ENCODE results near the gene CASKIN2. TPM values are rescaled to one million over a fixed set of nuclear protein-coding genes. Genes with fewer than 3 reads are reported as not detected.

CASKIN2 gene
- total RNA-seq, 1 donor from 2014 or later = 2.2 TPM

DNA sequence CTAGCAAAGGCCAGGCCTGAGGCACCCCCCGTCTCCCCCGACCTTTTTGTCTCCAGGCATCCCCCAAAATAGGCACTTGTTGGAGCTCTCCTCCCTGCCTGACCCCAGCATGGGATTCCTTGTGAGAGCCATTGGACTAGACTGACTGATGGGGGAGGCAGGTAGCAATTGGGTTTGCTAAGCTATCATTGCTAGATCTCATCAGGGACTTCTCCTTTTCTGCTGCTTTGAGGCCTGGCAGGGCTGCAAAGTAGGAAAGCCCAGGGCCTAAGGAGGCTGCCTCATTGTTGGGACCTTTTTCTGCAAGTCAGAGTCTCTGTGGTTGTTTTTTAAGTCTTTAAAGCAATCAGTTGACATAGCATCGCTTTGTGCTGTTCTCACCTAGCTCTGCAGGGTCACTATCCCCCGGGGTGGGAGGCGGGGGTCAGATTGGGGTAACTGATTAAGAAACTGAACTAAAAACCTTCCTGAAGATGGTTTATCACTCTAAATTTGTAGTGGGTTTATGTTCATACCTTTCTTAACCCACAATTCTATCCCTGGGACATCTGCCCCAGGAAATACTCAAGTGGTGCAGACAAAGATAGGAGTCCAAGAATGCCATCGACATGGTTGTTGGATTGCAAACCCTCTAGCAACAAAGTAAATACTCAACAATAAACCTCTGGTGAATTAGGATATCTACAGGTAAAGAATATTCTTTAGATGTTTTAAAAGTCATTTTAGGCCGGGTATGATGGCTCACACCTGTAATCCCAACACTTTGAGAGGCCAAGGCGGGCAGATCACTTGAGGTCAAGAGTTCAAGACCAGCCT lies 38.2 kb upstream of the CASKIN2 start:
- Mint-ChIP-seq H3K4me3 (ENCODE audit: low read depth) (no peak overlapping the region), H3K4me1 (ENCODE audit: low read depth) (no peaks in the 10 kb centered on the region), H3K36me3 (ENCODE audit: low read depth) (no peaks in the 10 kb centered on the region), H3K9me3 (no peaks in the 10 kb centered on the region), H3K27ac (no peak overlapping the region), H3K27me3 (ENCODE audit: low read depth) (no peaks in the 10 kb centered on the region)
- DNase-seq (ENCODE audit: low spot score) = no peak
- intact Hi-C loops (cut with micrococcal nuclease) = no loop called here

DNA sequence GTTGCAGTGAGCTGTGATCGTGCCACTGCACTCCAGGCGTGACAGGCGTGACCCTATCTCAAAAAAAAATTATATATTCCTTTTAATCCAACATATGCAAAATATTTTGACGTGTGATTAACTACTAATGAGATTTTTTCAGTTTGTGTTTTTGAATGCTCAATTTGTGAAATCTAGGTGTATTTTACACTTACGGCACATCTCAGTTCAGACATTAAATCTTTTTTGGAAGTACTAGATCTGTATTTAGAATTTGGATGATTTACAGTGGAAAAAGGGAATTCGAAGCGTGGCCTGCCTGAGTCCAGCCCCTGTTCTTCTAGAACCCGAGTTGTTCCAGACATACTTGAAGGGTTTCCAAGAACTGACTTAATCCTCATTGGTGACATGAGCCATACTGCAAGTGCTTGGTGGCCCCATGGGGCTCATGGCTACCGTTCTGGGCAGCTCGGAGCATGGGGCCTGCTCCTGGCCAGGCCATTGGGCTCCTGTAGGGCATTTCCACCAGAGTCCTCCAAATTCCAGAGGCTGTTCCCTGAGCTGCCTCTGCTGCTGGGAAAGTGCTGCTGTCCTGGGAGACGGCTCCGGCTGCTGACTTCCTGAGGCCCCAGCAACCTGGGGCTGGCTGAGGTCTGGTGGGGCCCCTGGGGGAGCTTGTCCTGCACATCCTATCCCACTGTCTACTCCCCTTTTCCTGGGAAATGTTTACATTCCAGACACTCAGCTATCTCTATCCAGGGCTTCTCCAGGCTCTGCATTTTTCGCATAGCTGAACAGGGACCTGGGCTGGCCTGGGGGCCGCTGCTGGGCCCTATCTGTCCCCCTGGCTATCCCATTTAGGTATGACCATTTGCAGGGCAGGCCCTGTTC lies 37.3 kb upstream of the CASKIN2 start:
- Mint-ChIP-seq H3K4me1 (ENCODE audit: low read depth) (no peaks in the 10 kb centered on the region), H3K27me3 (ENCODE audit: low read depth) (no peaks in the 10 kb centered on the region), H3K36me3 (ENCODE audit: low read depth) (no peaks in the 10 kb centered on the region), H3K27ac (no peak overlapping the region), H3K4me3 (ENCODE audit: low read depth) (no peak overlapping the region), H3K9me3 (no peaks in the 10 kb centered on the region)
- intact Hi-C loops (cut with micrococcal nuclease) = no loop called here
- no peak for DNase-seq (ENCODE audit: low spot score)

DNA sequence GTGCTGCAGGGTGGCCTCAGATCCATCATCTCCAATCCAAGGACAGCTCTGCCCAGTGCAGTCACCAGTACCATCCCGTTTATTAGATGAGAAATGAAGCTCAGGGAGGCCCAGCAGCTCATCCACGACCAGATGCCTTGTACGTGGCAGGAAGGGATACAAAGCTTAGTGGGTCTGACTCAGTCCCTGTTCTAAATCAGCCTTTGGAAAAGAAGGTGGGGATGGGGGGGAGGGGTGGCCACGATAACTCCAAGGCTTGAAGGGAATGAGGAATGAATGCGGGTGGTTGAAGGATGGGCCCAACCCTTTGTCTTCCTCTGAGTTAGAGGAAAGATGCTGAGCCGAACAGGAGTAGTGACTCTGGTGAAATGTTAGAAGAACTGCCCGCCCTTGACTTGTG lies 35.9 kb upstream of the CASKIN2 start:
- H3K4me1 Mint-ChIP-seq (ENCODE audit: low read depth) = no peaks in the 10 kb centered on the region
- intact Hi-C loops (cut with micrococcal nuclease) = no loop called here
- no peaks in the 10 kb centered on the region for H3K36me3 Mint-ChIP-seq (ENCODE audit: low read depth)
- H3K27me3 Mint-ChIP-seq (ENCODE audit: low read depth) = no peaks in the 10 kb centered on the region
- H3K9me3 Mint-ChIP-seq = no peaks in the 10 kb centered on the region
- no peak for DNase-seq (ENCODE audit: low spot score)
- no peak overlapping the region for H3K4me3 Mint-ChIP-seq (ENCODE audit: low read depth)
- no peak overlapping the region for H3K27ac Mint-ChIP-seq

DNA sequence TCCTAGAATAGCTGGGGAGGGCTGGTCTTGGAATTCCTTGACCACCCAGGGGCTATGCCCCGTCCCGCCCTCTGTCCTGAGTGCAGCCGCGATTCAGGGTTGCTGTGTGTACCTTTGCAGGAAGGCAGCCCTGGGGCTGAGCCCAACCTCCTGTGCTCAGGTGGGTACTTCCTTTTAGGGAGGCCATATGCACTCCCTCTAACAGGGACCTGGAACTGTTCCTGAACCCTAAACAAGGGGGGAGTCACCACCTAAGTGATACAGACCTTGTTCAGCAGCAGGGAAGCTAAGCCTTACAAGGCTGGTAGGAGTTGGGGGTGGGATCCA lies 34.8 kb upstream of the CASKIN2 start:
- H3K4me3 Mint-ChIP-seq (ENCODE audit: low read depth) = no peak overlapping the region
- H3K9me3 Mint-ChIP-seq = no peaks in the 10 kb centered on the region
- no peak for DNase-seq (ENCODE audit: low spot score)
- no peak overlapping the region for H3K27ac Mint-ChIP-seq
- H3K4me1 Mint-ChIP-seq (ENCODE audit: low read depth) = no peaks in the 10 kb centered on the region
- no peaks in the 10 kb centered on the region for H3K36me3 Mint-ChIP-seq (ENCODE audit: low read depth)
- intact Hi-C loops (cut with micrococcal nuclease) = no loop called here
- no peaks in the 10 kb centered on the region for H3K27me3 Mint-ChIP-seq (ENCODE audit: low read depth)

DNA sequence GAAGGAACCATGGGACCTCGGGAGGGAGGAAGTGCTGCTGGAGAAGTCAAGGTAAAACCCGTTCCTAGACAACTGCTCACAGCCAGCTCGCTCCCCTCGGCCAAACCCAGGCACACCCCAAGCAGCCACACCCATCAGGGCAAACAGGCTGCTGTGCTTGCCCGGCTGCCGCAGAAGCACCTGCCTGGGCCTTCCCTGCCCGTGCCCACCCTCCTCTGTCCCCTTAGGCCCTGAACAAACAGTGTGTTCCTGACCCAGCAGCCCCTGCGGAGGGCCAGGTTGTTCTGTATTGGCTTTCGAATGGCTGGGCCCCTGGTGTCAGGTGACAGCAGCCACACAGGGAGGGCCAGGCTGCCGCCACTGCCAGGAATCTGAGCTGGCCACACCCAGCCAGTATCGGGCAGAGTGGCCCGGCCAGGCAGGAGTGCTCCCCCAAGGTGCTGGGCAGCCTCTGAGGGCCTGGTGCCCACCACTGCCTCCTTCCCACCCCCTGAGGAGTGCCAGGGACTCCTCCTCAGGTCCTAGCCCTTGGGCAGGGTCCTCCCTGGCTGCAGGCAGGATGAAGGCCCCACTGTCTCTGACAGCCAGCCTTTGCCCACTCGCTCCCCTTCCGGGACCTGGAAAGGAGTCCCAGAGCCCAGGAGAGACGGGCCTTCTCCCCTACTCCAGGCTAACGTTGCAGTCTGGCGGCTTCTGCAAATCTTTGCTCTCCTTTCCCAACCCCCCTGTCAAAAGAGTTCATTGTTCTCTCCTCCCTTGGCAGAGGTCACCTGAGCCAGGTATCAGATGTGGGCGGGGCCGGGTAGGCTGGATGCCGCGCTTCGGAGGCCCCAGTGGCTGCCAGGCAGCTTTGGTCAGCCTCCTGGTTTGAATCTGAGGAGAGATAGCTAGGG lies 34.2 kb upstream of the CASKIN2 start:
- Mint-ChIP-seq H3K9me3 (no peaks in the 10 kb centered on the region), H3K27ac (no peak overlapping the region), H3K36me3 (ENCODE audit: low read depth) (no peaks in the 10 kb centered on the region), H3K4me3 (ENCODE audit: low read depth) (no peak overlapping the region), H3K27me3 (ENCODE audit: low read depth) (no peaks in the 10 kb centered on the region), H3K4me1 (ENCODE audit: low read depth) (no peaks in the 10 kb centered on the region)
- DNase-seq (ENCODE audit: low spot score) = no peak
- intact Hi-C loops (cut with micrococcal nuclease) = no loop called here

DNA sequence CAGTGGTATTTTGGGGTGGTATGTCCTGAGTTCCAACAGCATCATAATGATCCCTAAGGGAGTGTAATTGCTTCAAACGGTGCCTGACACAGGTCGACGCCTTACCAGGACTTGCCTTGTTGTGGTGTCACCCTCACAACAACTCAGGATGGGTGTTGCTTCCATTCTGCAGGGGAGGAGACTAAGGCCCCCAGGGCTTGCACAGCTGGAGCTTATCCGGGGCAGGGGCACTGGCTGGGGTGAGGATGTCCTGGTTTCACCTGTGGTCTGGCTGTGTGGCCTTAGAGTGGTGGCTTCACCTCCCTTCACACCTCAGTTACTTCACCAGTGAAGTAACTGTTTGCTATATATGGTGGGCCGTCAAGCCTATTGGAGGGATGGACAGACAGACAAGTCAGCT lies 33.5 kb upstream of the CASKIN2 start:
- Mint-ChIP-seq H3K4me1 (ENCODE audit: low read depth) (no peaks in the 10 kb centered on the region), H3K27ac (no peak overlapping the region), H3K4me3 (ENCODE audit: low read depth) (no peak overlapping the region), H3K27me3 (ENCODE audit: low read depth) (no peaks in the 10 kb centered on the region), H3K9me3 (no peaks in the 10 kb centered on the region), H3K36me3 (ENCODE audit: low read depth) (no peaks in the 10 kb centered on the region)
- intact Hi-C loops (cut with micrococcal nuclease) = no loop called here
- no peak for DNase-seq (ENCODE audit: low spot score)

DNA sequence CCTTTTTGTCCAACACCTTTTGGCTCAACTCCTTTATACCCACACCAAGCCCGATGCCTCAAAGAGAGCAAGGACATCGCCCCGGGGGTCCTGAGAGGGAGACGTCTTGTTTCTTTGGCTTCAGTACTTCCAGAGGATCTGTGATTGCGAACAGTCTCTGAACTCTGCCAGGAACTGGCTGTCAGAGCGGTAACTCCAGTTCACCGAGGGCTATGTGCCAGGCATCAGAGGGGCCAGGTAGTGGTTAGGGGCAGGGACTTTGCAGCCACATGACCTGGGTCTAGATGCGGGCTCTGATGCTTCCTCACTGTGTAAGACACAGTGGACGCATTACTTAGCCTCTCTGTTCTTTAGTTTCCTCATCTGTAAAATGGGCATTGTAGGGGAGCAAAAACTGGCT lies 31.8 kb upstream of the CASKIN2 start:
- Mint-ChIP-seq H3K36me3 (ENCODE audit: low read depth) (no peaks in the 10 kb centered on the region), H3K27ac (no peak overlapping the region), H3K4me1 (ENCODE audit: low read depth) (no peaks in the 10 kb centered on the region), H3K9me3 (no peaks in the 10 kb centered on the region), H3K27me3 (ENCODE audit: low read depth) (no peaks in the 10 kb centered on the region), H3K4me3 (ENCODE audit: low read depth) (no peak overlapping the region)
- DNase-seq (ENCODE audit: low spot score) = no peak
- intact Hi-C loops (cut with micrococcal nuclease) = no loop called here

GRCh38 chr17:75546181-75546580 lies 30.8 kb upstream of the CASKIN2 start:
- no peak overlapping the region for H3K4me3 Mint-ChIP-seq (ENCODE audit: low read depth)
- DNase-seq (ENCODE audit: low spot score) = no peak
- H3K4me1 Mint-ChIP-seq (ENCODE audit: low read depth) = no peaks in the 10 kb centered on the region
- intact Hi-C loops (cut with micrococcal nuclease) = no loop called here
- no peaks in the 10 kb centered on the region for H3K36me3 Mint-ChIP-seq (ENCODE audit: low read depth)
- H3K27ac Mint-ChIP-seq = no peak overlapping the region
- H3K27me3 Mint-ChIP-seq (ENCODE audit: low read depth) = no peaks in the 10 kb centered on the region
- no peaks in the 10 kb centered on the region for H3K9me3 Mint-ChIP-seq

DNA sequence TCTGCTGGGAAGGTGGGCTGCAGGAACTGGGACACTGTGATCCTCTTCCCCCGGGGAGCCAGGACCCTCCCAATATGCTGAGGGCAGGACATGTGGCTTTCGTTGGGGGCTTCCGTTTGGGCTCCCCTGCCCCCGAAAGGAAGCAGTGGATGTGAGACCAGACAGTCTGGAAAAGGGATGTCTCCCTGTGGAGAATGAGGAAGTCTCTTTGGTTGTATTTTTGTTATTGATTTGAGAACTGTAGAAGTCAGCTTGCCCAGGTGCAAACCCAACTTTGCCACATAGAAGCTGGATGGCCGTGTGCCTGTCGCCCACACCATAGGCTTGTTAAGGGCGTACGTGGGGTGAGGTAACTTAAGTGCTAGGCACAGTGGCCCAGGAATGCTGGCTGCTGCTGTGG lies 28.9 kb upstream of the CASKIN2 start:
- H3K4me1 Mint-ChIP-seq (ENCODE audit: low read depth) = no peaks in the 10 kb centered on the region
- H3K4me3 Mint-ChIP-seq (ENCODE audit: low read depth) = no peak overlapping the region

DNA sequence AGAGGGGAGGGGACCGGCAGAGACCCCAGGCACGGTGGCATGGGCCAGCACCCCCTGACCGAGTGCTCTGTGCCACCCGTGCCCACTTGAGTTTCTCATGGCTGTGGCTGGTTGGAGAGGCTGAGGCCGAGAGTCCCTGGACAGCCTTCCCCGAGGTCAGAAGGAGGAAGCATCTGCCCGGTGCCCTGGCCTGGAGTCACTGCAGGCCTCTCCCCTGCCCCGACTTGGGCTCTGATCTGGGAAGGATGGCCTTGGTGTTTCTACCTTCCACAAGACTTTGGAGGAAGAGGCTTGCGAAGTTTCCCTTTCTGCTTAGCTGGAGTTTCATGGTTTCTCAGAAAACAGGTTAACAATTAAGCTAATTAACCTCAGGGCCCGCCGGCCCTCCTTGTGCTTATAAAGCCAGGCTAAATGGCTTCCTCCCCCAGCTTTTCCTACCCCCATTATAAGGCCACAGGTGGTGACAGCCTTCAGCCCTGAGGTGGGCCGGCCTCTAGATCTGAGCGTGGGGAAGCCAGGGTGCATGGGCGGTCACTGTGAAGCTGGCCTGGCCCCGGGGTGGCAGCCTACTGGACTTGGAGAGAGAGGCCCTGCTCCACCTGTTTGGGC lies 27.5 kb upstream of the CASKIN2 start:
- Mint-ChIP-seq H3K27me3 (ENCODE audit: low read depth) (no peaks in the 10 kb centered on the region), H3K4me1 (ENCODE audit: low read depth) (no peaks in the 10 kb centered on the region), H3K36me3 (ENCODE audit: low read depth) (no peaks in the 10 kb centered on the region), H3K27ac (no peak overlapping the region), H3K9me3 (no peaks in the 10 kb centered on the region), H3K4me3 (ENCODE audit: low read depth) (no peak overlapping the region)
- intact Hi-C loops (cut with micrococcal nuclease) = no loop called here
- DNase-seq (ENCODE audit: low spot score) = no peak

More for the DNA sequence above, 28.9 kb upstream of the CASKIN2 start:
- intact Hi-C loops (cut with micrococcal nuclease) = no loop called here
- no peak for DNase-seq (ENCODE audit: low spot score)
- H3K27ac Mint-ChIP-seq = no peak overlapping the region
- H3K27me3 Mint-ChIP-seq (ENCODE audit: low read depth) = no peaks in the 10 kb centered on the region
- H3K9me3 Mint-ChIP-seq = no peaks in the 10 kb centered on the region
- no peaks in the 10 kb centered on the region for H3K36me3 Mint-ChIP-seq (ENCODE audit: low read depth)

- Mint-ChIP-seq H3K4me1 (ENCODE audit: low read depth) (no peaks in the 10 kb centered on the region), H3K4me3 (ENCODE audit: low read depth) (no peak overlapping the region), H3K36me3 (ENCODE audit: low read depth) (no peaks in the 10 kb centered on the region), H3K9me3 (no peaks in the 10 kb centered on the region), H3K27ac (no peak overlapping the region), H3K27me3 (ENCODE audit: low read depth) (no peaks in the 10 kb centered on the region)
- intact Hi-C loops (cut with micrococcal nuclease) = no loop called here
- DNase-seq (ENCODE audit: low spot score) = no peak
Measured at GRCh38 chr17:75542229-75542628, 26.9 kb upstream of the CASKIN2 start.

DNA sequence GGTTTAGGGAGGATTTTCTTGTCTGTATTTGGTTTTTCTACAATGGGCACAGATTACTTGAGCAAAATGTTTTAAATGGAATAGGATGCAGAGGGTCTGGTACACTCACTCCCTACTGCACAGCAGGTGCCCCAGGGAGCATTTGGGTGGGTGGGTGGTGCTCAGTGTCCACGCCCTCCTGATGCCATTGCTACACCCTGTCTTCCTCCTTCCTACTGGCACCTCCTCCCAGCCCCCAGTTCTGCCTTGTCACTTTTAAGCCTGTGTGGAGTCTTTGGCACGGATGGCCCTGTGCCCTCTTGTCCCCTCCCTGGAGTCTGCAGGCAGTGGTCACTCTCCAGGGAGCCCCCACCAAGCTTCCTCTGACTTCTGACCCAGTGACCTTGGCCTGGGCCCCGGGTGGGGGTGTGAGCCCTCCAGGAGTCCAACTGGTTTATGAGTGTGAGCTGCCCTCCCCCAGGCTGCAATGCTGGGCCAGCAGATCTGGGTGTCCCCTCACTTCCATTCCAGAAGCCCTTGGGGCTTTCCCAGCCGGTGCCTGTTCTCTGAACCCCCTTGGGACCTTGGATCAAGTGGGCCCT lies 25.7 kb upstream of the CASKIN2 start:
- intact Hi-C loops (cut with micrococcal nuclease) = no loop called here
- no peak for DNase-seq (ENCODE audit: low spot score)
- Mint-ChIP-seq H3K27ac (no peak overlapping the region), H3K4me3 (ENCODE audit: low read depth) (no peak overlapping the region), H3K4me1 (ENCODE audit: low read depth) (no peaks in the 10 kb centered on the region), H3K27me3 (ENCODE audit: low read depth) (no peaks in the 10 kb centered on the region), H3K36me3 (ENCODE audit: low read depth) (no peaks in the 10 kb centered on the region), H3K9me3 (no peaks in the 10 kb centered on the region)

Data from activated T-helper 2 cell treated with anti-CD3 and anti-CD28 coated beads, Interferon-gamma antibody, Interleukin-2, Interleukin-4, amounts not matched to agents 10 μg/mL and 5 μg/mL and 100 μg/mL, durations not matched to agents 14 hours and 24 hours and 36 hours (primary cell).